ENCODE results near the gene ZNF791.

DNA sequence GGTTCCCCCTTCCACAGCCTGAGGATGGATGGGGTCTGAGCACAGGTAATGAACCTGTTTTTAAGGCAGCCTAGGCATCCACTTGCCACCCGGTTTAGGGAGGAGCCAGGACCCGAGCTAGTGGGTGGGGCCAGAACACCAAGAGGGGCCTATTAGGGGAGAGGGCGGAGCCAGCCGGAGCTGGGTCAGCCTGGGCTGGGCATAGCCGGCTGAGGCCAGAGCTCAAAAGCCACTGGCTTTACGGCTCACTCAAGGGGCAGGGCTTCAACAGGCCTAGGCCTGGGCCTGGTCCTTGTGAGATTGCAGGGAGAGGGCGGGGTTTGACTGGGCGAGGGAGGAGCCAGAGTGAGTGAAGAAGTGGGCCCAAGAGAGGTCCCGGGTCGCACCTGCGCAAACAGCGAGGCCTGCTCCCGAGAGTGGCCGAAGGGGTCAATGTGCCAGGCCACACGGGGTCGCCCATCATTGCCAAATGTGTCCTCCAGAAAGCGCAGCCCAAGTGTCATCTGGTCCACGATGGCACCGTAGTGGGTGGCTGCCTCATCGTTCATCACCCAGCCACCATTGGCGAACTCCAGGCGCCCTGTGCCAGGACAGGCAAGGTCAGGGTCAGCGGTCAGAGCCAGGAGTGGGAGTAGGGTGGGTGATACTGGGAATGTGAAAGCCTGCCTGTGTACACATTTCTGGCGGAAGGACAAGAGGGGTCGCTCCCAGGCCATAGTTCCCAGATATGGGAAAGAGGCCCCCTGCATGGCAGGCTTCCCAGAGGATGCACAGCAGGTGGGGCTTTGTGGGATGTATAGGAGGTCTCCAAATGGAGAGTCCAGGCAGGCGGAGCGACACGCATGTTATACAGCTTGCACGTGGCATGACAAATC lies 53.9 kb downstream of the ZNF791 start:
- TF ChIP-seq, protein P1, sequence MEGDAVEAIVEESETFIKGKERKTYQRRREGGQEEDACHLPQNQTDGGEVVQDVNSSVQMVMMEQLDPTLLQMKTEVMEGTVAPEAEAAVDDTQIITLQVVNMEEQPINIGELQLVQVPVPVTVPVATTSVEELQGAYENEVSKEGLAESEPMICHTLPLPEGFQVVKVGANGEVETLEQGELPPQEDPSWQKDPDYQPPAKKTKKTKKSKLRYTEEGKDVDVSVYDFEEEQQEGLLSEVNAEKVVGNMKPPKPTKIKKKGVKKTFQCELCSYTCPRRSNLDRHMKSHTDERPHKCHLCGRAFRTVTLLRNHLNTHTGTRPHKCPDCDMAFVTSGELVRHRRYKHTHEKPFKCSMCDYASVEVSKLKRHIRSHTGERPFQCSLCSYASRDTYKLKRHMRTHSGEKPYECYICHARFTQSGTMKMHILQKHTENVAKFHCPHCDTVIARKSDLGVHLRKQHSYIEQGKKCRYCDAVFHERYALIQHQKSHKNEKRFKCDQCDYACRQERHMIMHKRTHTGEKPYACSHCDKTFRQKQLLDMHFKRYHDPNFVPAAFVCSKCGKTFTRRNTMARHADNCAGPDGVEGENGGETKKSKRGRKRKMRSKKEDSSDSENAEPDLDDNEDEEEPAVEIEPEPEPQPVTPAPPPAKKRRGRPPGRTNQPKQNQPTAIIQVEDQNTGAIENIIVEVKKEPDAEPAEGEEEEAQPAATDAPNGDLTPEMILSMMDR (IDR thresholded peaks at IDR 0.05; ENCODE audit: insufficient read depth, low read length): no peak
- TF ChIP-seq, protein P2, sequence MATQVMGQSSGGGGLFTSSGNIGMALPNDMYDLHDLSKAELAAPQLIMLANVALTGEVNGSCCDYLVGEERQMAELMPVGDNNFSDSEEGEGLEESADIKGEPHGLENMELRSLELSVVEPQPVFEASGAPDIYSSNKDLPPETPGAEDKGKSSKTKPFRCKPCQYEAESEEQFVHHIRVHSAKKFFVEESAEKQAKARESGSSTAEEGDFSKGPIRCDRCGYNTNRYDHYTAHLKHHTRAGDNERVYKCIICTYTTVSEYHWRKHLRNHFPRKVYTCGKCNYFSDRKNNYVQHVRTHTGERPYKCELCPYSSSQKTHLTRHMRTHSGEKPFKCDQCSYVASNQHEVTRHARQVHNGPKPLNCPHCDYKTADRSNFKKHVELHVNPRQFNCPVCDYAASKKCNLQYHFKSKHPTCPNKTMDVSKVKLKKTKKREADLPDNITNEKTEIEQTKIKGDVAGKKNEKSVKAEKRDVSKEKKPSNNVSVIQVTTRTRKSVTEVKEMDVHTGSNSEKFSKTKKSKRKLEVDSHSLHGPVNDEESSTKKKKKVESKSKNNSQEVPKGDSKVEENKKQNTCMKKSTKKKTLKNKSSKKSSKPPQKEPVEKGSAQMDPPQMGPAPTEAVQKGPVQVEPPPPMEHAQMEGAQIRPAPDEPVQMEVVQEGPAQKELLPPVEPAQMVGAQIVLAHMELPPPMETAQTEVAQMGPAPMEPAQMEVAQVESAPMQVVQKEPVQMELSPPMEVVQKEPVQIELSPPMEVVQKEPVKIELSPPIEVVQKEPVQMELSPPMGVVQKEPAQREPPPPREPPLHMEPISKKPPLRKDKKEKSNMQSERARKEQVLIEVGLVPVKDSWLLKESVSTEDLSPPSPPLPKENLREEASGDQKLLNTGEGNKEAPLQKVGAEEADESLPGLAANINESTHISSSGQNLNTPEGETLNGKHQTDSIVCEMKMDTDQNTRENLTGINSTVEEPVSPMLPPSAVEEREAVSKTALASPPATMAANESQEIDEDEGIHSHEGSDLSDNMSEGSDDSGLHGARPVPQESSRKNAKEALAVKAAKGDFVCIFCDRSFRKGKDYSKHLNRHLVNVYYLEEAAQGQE (IDR thresholded peaks at IDR 0.05; ENCODE audit: insufficient replicate concordance, low read depth): no peak

Measured in HL-60 (cell line).